ENCODE measurements around the gene TMA7B. TPM values are rescaled to one million over a fixed set of nuclear protein-coding genes. Genes with fewer than 3 reads are reported as not detected.

TMA7B gene
- total RNA-seq, 1 donor from 2014 or later: 1.0 TPM

GRCh38 chr22:39923696-39924095 lies 36.5 kb upstream of the TMA7B start:
- peaks cover 15% of the 10 kb centered on the region for H3K4me1 Mint-ChIP-seq (ENCODE audit: unreplicated experiment)
- H3K9me3 Mint-ChIP-seq (ENCODE audit: unreplicated experiment): no peaks in the 10 kb centered on the region
- no peak for TF ChIP-seq CTCF (IDR thresholded peaks at IDR 0.05; ENCODE audit: unreplicated experiment)
- no peaks in the 10 kb centered on the region for H3K36me3 Mint-ChIP-seq (ENCODE audit: low read depth, unreplicated experiment)
- no peak overlapping the region for H3K4me3 Mint-ChIP-seq (ENCODE audit: unreplicated experiment)
- no peak for DNase-seq (ENCODE audit: low spot score)
- peaks cover 3% of the 10 kb centered on the region for H3K27me3 Mint-ChIP-seq (ENCODE audit: unreplicated experiment)
- no peak overlapping the region for H3K27ac Mint-ChIP-seq (ENCODE audit: unreplicated experiment)

- Mint-ChIP-seq H3K27ac (ENCODE audit: unreplicated experiment) (no peak overlapping the region), H3K4me1 (ENCODE audit: unreplicated experiment) (peaks cover 15% of the 10 kb centered on the region), H3K4me3 (ENCODE audit: unreplicated experiment) (no peak overlapping the region), H3K9me3 (ENCODE audit: unreplicated experiment) (no peaks in the 10 kb centered on the region), H3K36me3 (ENCODE audit: low read depth, unreplicated experiment) (no peaks in the 10 kb centered on the region), H3K27me3 (ENCODE audit: unreplicated experiment) (peaks cover 3% of the 10 kb centered on the region)
- TF ChIP-seq CTCF (IDR thresholded peaks at IDR 0.05; ENCODE audit: unreplicated experiment): no peak
- no peak for DNase-seq (ENCODE audit: low spot score)
Measured at GRCh38 chr22:39924286-39924685, 35.9 kb upstream of the TMA7B start.

- no peak overlapping the region for H3K4me3 Mint-ChIP-seq (ENCODE audit: unreplicated experiment)
- no peak for DNase-seq (ENCODE audit: low spot score)
- H3K36me3 Mint-ChIP-seq (ENCODE audit: low read depth, unreplicated experiment): no peaks in the 10 kb centered on the region
- no peak for TF ChIP-seq CTCF (IDR thresholded peaks at IDR 0.05; ENCODE audit: unreplicated experiment)
- peaks cover 3% of the 10 kb centered on the region for H3K27me3 Mint-ChIP-seq (ENCODE audit: unreplicated experiment)
- no peaks in the 10 kb centered on the region for H3K9me3 Mint-ChIP-seq (ENCODE audit: unreplicated experiment)
- peaks cover 15% of the 10 kb centered on the region for H3K4me1 Mint-ChIP-seq (ENCODE audit: unreplicated experiment)
- H3K27ac Mint-ChIP-seq (ENCODE audit: unreplicated experiment): no peak overlapping the region
Measured at GRCh38 chr22:39925273-39925672, 34.9 kb upstream of the TMA7B start.

DNA sequence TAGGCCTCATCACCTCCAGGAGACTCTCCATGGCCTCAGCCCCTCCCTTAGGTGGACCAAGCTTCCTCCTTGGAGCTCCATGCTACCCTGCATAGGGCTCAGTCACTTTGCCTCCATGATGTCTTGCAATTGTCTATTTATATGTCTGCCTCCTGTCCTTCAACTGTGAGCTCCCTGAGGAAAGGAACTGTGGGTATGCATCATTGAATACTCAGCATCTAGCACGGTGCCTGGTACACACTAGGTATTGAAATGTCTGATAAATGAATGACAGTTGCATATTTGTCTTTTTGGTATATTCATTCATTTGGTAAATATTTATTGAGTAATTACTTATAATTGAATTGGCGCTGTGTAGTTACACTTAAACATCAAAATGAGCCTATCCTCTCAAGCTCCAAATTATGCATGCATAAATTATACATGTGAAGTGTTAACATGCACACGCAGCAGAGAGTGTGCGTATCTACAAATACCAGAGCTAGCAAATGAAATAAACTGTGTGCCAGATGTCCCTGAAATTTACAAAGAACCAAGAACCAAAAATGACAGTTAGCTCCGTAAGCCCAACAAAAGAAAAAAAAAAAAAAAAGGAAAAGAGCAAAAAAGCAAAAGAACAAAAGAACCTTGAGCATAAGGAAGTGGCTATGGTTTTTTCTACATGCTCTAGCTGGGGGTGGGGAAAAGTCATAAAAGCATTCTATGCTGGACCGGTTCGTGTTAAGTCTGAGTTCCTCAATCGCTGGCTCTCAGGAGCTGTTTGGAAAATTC lies 34.1 kb upstream of the TMA7B start:
- H3K27ac Mint-ChIP-seq (ENCODE audit: unreplicated experiment): no peak overlapping the region
- DNase-seq (ENCODE audit: low spot score): no peak
- no peak for TF ChIP-seq CTCF (IDR thresholded peaks at IDR 0.05; ENCODE audit: unreplicated experiment)
- H3K4me3 Mint-ChIP-seq (ENCODE audit: unreplicated experiment): no peak overlapping the region
- peaks cover 15% of the 10 kb centered on the region for H3K4me1 Mint-ChIP-seq (ENCODE audit: unreplicated experiment)
- H3K36me3 Mint-ChIP-seq (ENCODE audit: low read depth, unreplicated experiment): no peaks in the 10 kb centered on the region
- H3K27me3 Mint-ChIP-seq (ENCODE audit: unreplicated experiment): peaks cover 3% of the 10 kb centered on the region
- no peaks in the 10 kb centered on the region for H3K9me3 Mint-ChIP-seq (ENCODE audit: unreplicated experiment)

DNA sequence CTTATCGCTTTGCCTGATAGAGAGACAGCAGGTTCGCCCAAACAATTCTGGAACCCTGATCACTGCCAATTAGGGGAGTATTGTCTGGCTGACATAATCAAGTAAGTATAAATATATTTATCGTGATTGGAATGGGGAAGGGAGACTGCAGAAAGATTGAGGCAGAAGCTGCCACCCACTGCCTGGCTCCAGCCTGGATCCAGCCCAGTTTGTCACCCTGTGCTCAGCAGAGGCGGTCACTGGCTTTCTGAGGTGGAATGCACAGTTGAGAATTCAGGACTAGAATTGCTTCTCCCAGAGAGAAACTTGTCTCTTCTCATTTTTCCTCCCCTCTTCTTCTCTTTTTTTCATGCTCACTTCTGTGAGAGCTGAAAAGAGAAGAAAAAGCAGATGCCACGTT lies 33.4 kb upstream of the TMA7B start:
- Mint-ChIP-seq H3K27ac (ENCODE audit: unreplicated experiment) (no peak overlapping the region), H3K36me3 (ENCODE audit: low read depth, unreplicated experiment) (no peaks in the 10 kb centered on the region), H3K4me1 (ENCODE audit: unreplicated experiment) (peaks cover 15% of the 10 kb centered on the region), H3K27me3 (ENCODE audit: unreplicated experiment) (peaks cover 3% of the 10 kb centered on the region), H3K9me3 (ENCODE audit: unreplicated experiment) (no peaks in the 10 kb centered on the region), H3K4me3 (ENCODE audit: unreplicated experiment) (no peak overlapping the region)
- no peak for TF ChIP-seq CTCF (IDR thresholded peaks at IDR 0.05; ENCODE audit: unreplicated experiment)
- no peak for DNase-seq (ENCODE audit: low spot score)

All from endothelial cell (in vitro differentiated cells).